Nephron progenitor cell (in vitro differentiated cells): Measurements from ENCODE around the gene FEM1A.
A peak's percentile ranks its signal among the peaks of the same experiment; 100 is the strongest.
"Not testable (repeated sequence)": the region's sequence is repeated elsewhere in the genome, so short reads cannot be mapped to it uniquely, and the experiment has no call there.

ENCODE experiments used
- DNase-seq: peaks from one replicate; pipeline ENCODE4 v3.0.0; 2021
- H3K27ac Mint-ChIP-seq: 2 replicates; pipeline ENCODE4 v1.8.0; 2021; ENCODE audit warnings: mild to moderate bottlenecking, moderate library complexity, mixed read lengths
- H3K27me3 Mint-ChIP-seq: 2 replicates; pipeline ENCODE4 v1.8.0; 2021; ENCODE audit warnings: mild to moderate bottlenecking, low read depth, mixed read lengths; ENCODE audit not compliant: poor library complexity
- H3K36me3 Mint-ChIP-seq: 2 replicates; pipeline ENCODE4 v1.8.0; 2021; ENCODE audit warnings: low read depth, mixed read lengths
- H3K4me1 Mint-ChIP-seq: 2 replicates; pipeline ENCODE4 v1.8.0; 2021; ENCODE audit warnings: mixed read lengths
- H3K4me3 Mint-ChIP-seq: 2 replicates; pipeline ENCODE4 v1.8.0; 2021; ENCODE audit warnings: mild to moderate bottlenecking, moderate library complexity, mixed read lengths
- H3K9me3 Mint-ChIP-seq: 2 replicates; pipeline ENCODE4 v1.8.0; 2021; ENCODE audit warnings: mild to moderate bottlenecking, moderate library complexity, mixed read lengths
- CTCF ChIP-seq: fragments of 200-600 bp; sonication (generic); IDR thresholded peaks from 2 replicates; pipeline ENCODE4 v1.5.0; 2021; ENCODE audit warnings: antibody characterized with exemption

FEM1A gene

GRCh38 chr19:4780860-4781259 is 10.7 kb upstream of the FEM1A start:
- Mint-ChIP-seq H3K4me3 (no peak overlapping the region), H3K4me1 (no peaks in the 10 kb centered on the region), H3K27me3 (peaks cover 61% of the 10 kb centered on the region), H3K27ac (no peak overlapping the region), H3K36me3 (no peaks in the 10 kb centered on the region), H3K9me3 (peaks cover 4% of the 10 kb centered on the region)
- no peak for DNase-seq
- TF ChIP-seq CTCF = no peak

GRCh38 chr19:4781801-4782200 is 9.7 kb upstream of the FEM1A start:
- no peaks in the 10 kb centered on the region for H3K36me3 Mint-ChIP-seq
- no peak overlapping the region for H3K4me3 Mint-ChIP-seq
- peaks cover 4% of the 10 kb centered on the region for H3K9me3 Mint-ChIP-seq
- peak overlapping the region; percentile 46 for H3K27ac Mint-ChIP-seq
- H3K27me3 Mint-ChIP-seq = peaks cover 60% of the 10 kb centered on the region
- no peaks in the 10 kb centered on the region for H3K4me1 Mint-ChIP-seq
- no peak for DNase-seq
- no peak for TF ChIP-seq CTCF

DNA sequence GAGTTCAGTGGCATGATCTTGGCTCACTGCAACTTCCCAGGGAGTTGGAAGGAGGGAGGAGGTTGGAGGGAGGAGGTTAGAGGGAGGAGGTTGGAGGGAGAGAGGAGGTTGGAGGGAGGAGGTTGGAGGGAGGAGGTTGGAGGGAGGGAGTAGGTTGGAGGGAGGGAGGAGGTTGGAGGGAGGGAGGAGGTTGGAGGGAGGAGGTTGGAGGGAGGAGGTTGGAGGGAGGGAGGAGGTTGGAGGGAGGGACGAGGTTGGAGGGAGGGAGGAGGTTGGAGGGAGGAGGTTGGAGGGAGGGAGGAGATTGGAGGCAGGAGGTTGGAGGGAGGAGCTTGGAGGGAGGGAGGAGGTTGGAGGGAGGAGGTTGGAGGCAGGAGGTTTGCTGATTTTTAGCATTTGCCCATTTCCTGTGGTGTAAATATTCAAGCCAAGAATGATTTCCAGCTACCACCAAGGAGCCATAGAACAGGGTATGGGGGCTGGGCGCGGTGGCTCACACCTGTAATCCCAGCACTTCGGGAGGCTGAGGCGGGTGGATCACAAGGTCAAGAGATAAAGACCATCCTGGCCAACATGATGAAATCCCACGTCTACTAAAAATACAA is 5.0 kb upstream of the FEM1A start:
- peaks cover 55% of the 10 kb centered on the region for H3K27me3 Mint-ChIP-seq
- not testable (repeated sequence) for H3K36me3 Mint-ChIP-seq, H3K9me3 Mint-ChIP-seq

DNA sequence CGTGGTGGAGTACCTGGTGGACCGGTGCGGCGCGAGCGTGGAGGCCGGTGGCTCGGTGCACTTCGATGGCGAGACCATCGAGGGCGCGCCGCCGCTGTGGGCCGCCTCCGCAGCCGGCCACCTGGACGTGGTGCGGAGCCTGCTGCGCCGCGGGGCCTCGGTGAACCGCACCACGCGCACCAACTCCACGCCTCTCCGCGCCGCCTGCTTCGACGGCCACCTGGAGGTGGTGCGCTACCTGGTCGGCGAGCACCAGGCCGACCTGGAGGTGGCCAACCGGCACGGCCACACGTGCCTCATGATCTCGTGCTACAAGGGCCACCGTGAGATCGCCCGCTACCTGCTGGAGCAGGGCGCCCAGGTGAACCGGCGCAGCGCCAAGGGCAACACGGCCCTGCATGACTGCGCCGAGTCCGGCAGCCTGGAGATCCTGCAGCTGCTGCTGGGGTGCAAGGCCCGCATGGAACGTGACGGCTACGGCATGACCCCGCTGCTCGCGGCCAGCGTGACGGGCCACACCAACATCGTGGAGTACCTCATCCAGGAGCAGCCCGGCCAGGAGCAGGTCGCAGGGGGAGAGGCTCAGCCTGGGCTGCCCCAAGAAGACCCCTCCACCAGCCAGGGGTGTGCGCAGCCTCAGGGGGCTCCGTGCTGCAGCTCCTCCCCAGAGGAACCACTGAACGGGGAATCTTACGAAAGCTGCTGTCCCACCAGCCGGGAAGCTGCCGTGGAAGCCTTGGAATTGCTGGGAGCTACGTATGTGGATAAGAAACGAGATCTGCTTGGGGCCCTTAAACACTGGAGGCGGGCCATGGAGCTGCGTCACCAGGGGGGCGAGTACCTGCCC is 708 bp downstream of the FEM1A start:
- Mint-ChIP-seq H3K27me3 (peaks cover 22% of the 10 kb centered on the region), H3K27ac (peak overlapping the region; percentile 72), H3K4me1 (peaks cover 19% of the 10 kb centered on the region), H3K36me3 (peaks cover 26% of the 10 kb centered on the region), H3K4me3 (peak overlapping the region; percentile 83)
- not testable (repeated sequence) for H3K9me3 Mint-ChIP-seq
- peak; percentile 29 for DNase-seq

More for the DNA sequence above, 5.0 kb upstream of the FEM1A start:
- not testable (repeated sequence) for H3K27ac Mint-ChIP-seq, H3K4me3 Mint-ChIP-seq, H3K4me1 Mint-ChIP-seq, DNase-seq

GRCh38 chr19:4792866-4793195 is 1.3 kb downstream of the FEM1A start:
- peaks cover 19% of the 10 kb centered on the region for H3K4me1 Mint-ChIP-seq
- H3K9me3 Mint-ChIP-seq, DNase-seq, H3K27ac Mint-ChIP-seq: not testable (repeated sequence)
- H3K4me3 Mint-ChIP-seq = peak overlapping the region; percentile 83
- H3K27me3 Mint-ChIP-seq = peaks cover 20% of the 10 kb centered on the region
- H3K36me3 Mint-ChIP-seq = peaks cover 31% of the 10 kb centered on the region

GRCh38 chr19:4793278-4793677 is 1.7 kb downstream of the FEM1A start:
- not testable (repeated sequence) for H3K9me3 Mint-ChIP-seq, H3K27ac Mint-ChIP-seq, DNase-seq
- H3K4me1 Mint-ChIP-seq = peaks cover 19% of the 10 kb centered on the region
- peaks cover 35% of the 10 kb centered on the region for H3K36me3 Mint-ChIP-seq
- peaks cover 17% of the 10 kb centered on the region for H3K27me3 Mint-ChIP-seq
- H3K4me3 Mint-ChIP-seq = peak overlapping the region; percentile 83

DNA sequence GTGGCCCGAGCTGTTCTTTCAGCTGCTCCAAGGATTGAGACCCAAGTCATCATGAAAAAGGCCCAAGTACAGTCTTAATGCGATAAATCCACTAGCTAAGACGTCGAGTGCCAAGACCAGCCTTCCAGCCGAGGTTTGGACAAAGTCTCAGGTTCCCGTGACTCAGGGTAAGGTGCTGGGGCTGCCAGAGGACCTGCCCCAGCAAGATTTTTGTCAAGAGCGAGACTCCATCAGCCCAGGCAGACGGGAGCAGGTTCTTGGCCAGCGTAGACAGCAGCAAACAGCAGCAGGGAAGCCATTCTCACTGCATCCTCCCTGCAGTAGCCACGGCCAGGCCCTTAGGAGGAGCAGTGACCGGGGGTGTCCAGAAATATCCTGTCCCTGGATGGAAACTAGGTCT is 3.4 kb downstream of the FEM1A start:
- TF ChIP-seq CTCF = no peak
- H3K9me3 Mint-ChIP-seq = peaks cover 7% of the 10 kb centered on the region
- DNase-seq = no peak
- peak overlapping the region; percentile 57 for H3K27ac Mint-ChIP-seq
- peaks cover 48% of the 10 kb centered on the region for H3K36me3 Mint-ChIP-seq
- H3K4me1 Mint-ChIP-seq = peaks cover 19% of the 10 kb centered on the region
- H3K27me3 Mint-ChIP-seq = peaks cover 8% of the 10 kb centered on the region
- no peak overlapping the region for H3K4me3 Mint-ChIP-seq

DNA sequence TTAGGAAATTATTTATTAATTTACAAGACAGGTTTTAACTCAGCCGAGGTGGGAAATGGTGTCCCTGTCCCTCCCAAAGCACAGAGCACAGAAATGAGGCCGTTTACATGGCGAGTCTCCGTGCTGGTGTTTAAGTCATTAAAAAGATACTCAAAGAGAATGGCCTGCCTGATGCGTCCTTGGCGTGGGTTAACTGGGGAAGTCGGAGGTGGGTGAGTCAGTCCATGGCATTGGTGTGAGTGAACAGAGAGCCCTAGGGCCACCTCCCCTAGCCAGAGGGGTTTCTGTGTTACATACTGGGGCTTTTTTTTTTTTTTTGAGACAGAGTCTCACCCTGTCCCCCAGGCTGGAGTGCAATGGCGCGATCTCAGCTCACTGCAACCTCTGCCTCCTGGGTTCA is 3.9 kb downstream of the FEM1A start:
- no peak for DNase-seq

More for the DNA sequence above, 3.9 kb downstream of the FEM1A start:
- Mint-ChIP-seq H3K36me3 (peaks cover 49% of the 10 kb centered on the region), H3K27me3 (peaks cover 4% of the 10 kb centered on the region), H3K9me3 (peaks cover 8% of the 10 kb centered on the region), H3K4me1 (peaks cover 19% of the 10 kb centered on the region), H3K27ac (peak overlapping the region; percentile 38), H3K4me3 (no peak overlapping the region)
- TF ChIP-seq CTCF = no peak
